ENCODE measurements around the gene MEDAG. TPM values are rescaled to one million over a fixed set of nuclear protein-coding genes. Genes with fewer than 3 reads are reported as not detected.

The MEDAG gene
- total RNA-seq, 5 donors from 2014 or later (not counting 1 experiment from before 2014, with no cell fraction given) = not detected

- ATAC-seq (replicated peaks in 1 of 4) = no peak
- Mint-ChIP-seq H3K9me3 (peaks cover 13 to 17% (median 13%) of the 10 kb centered on the region in 3 donors), H3K27me3 (peaks cover 38 to 47% of the 10 kb centered on the region in 2 donors), H3K4me1 (no peaks in the 10 kb centered on the region), H3K27ac (no peak overlapping the region), H3K36me3 (no peaks in the 10 kb centered on the region), H3K4me3 (no peak overlapping the region)
- no peaks in the 10 kb centered on the region for H3K9me3 ChIP-seq
- no peak overlapping the region for H3K4me3 ChIP-seq (ENCODE audit: control insufficient read depth in 1 of 2, extremely low read depth in 1 of 2, low read length in 1 of 2)
- no peak for DNase-seq
- H3K27me3 ChIP-seq (replicated peaks in 1 of 2; ENCODE audit: control insufficient read depth in 2 of 2, extremely low read depth in 1 of 2, insufficient read depth in 2 of 2, low read length in 1 of 2) = peaks cover 0 to 14% of the 10 kb centered on the region in 2 experiments
- ChIA-PET CTCF (no interaction called here), POLR2A (no interaction called here)
- H3K27ac ChIP-seq (ENCODE audit: low read length) = no peak overlapping the region
- H3K36me3 ChIP-seq (ENCODE audit: control insufficient read depth in 2 of 2, extremely low read depth in 1 of 2, insufficient read depth in 1 of 2, low read length in 1 of 2) = no peaks in the 10 kb centered on the region
- WGBS (ENCODE audit: insufficient coverage) = 79% methylated on average over 3 of the region's 5 CpGs
- no peaks in the 10 kb centered on the region for H3K4me1 ChIP-seq (ENCODE audit: control insufficient read depth in 1 of 2, extremely low read depth in 1 of 2, insufficient read depth in 2 of 2, low read length in 2 of 2)
Measured at GRCh38 chr13:30957258-30957943, 51.3 kb downstream of the MEDAG start.

- Histone ChIP-seq H3K27ac (ENCODE audit: low read length) (no peak overlapping the region), H3K36me3 (ENCODE audit: control insufficient read depth in 2 of 2, extremely low read depth in 1 of 2, insufficient read depth in 1 of 2, low read length in 1 of 2) (no peaks in the 10 kb centered on the region), H3K9me3 (no peaks in the 10 kb centered on the region), H3K27me3 (replicated peaks in 1 of 2; ENCODE audit: control insufficient read depth in 2 of 2, extremely low read depth in 1 of 2, insufficient read depth in 2 of 2, low read length in 1 of 2) (peaks cover 0 to 14% of the 10 kb centered on the region in 2 experiments), H3K4me3 (ENCODE audit: control insufficient read depth in 1 of 2, extremely low read depth in 1 of 2, low read length in 1 of 2) (no peak overlapping the region), H3K4me1 (ENCODE audit: control insufficient read depth in 1 of 2, extremely low read depth in 1 of 2, insufficient read depth in 2 of 2, low read length in 2 of 2) (no peaks in the 10 kb centered on the region)
- no peaks in the 10 kb centered on the region for H3K4me1 Mint-ChIP-seq
- H3K27ac Mint-ChIP-seq = no peak overlapping the region
- no peak overlapping the region for H3K4me3 Mint-ChIP-seq
- H3K36me3 Mint-ChIP-seq = no peaks in the 10 kb centered on the region
- DNase-seq (no peak), ATAC-seq (replicated peaks in 1 of 4) (no peak)
- CTCF ChIA-PET = no interaction called here
- H3K27me3 Mint-ChIP-seq = peaks cover 46 to 49% of the 10 kb centered on the region in 2 donors
- 25% methylated on average over 1 of the region's 1 CpG for WGBS (ENCODE audit: insufficient coverage)
- peaks cover 13 to 17% (median 13%) of the 10 kb centered on the region in 3 donors for H3K9me3 Mint-ChIP-seq
- POLR2A ChIA-PET = interaction anchor here in 1 of 2 donors (0.6 kb wide), 1 partner anchor 97 kb away, joined by 3 read pairs; no protein-coding TSS in a partner anchor
Measured at GRCh38 chr13:30959678-30960077, 53.6 kb downstream of the MEDAG start.

- no peak overlapping the region for H3K4me3 Mint-ChIP-seq
- WGBS (ENCODE audit: insufficient coverage) = 75% methylated on average over 5 of the region's 5 CpGs
- peaks cover 36 to 38% of the 10 kb centered on the region in 2 donors for H3K27me3 Mint-ChIP-seq
- H3K4me3 ChIP-seq (ENCODE audit: control insufficient read depth in 1 of 2, extremely low read depth in 1 of 2, low read length in 1 of 2) = no peak overlapping the region
- no peaks in the 10 kb centered on the region for H3K9me3 ChIP-seq
- ChIA-PET CTCF (no interaction called here), POLR2A (no interaction called here)
- H3K9me3 Mint-ChIP-seq = peaks cover 0 to 12% (median 6%) of the 10 kb centered on the region in 3 donors
- DNase-seq (no peak), ATAC-seq (replicated peaks in 1 of 4) (no peak)
- no peaks in the 10 kb centered on the region for H3K36me3 Mint-ChIP-seq
- no peaks in the 10 kb centered on the region for H3K36me3 ChIP-seq (ENCODE audit: control insufficient read depth in 2 of 2, extremely low read depth in 1 of 2, insufficient read depth in 1 of 2, low read length in 1 of 2)
- no peaks in the 10 kb centered on the region for H3K4me1 Mint-ChIP-seq
- no peak overlapping the region for H3K27ac ChIP-seq (ENCODE audit: low read length)
- H3K27ac Mint-ChIP-seq = no peak overlapping the region
- H3K27me3 ChIP-seq (replicated peaks in 1 of 2; ENCODE audit: control insufficient read depth in 2 of 2, extremely low read depth in 1 of 2, insufficient read depth in 2 of 2, low read length in 1 of 2) = peaks cover 0 to 10% of the 10 kb centered on the region in 2 experiments
- no peaks in the 10 kb centered on the region for H3K4me1 ChIP-seq (ENCODE audit: control insufficient read depth in 1 of 2, extremely low read depth in 1 of 2, insufficient read depth in 2 of 2, low read length in 2 of 2)
Measured at GRCh38 chr13:30963791-30964190, 57.7 kb downstream of the MEDAG start.

- peaks cover 41% of the 10 kb centered on the region in 2 donors for H3K27me3 Mint-ChIP-seq
- H3K27ac Mint-ChIP-seq = no peak overlapping the region
- DNase-seq (no peak), ATAC-seq (replicated peaks in 1 of 4) (no peak)
- Histone ChIP-seq H3K27ac (ENCODE audit: low read length) (no peak overlapping the region), H3K9me3 (no peaks in the 10 kb centered on the region), H3K27me3 (replicated peaks in 1 of 2; ENCODE audit: control insufficient read depth in 2 of 2, extremely low read depth in 1 of 2, insufficient read depth in 2 of 2, low read length in 1 of 2) (peaks cover 0 to 10% of the 10 kb centered on the region in 2 experiments), H3K36me3 (ENCODE audit: control insufficient read depth in 2 of 2, extremely low read depth in 1 of 2, insufficient read depth in 1 of 2, low read length in 1 of 2) (no peaks in the 10 kb centered on the region), H3K4me3 (ENCODE audit: control insufficient read depth in 1 of 2, extremely low read depth in 1 of 2, low read length in 1 of 2) (no peak overlapping the region), H3K4me1 (ENCODE audit: control insufficient read depth in 1 of 2, extremely low read depth in 1 of 2, insufficient read depth in 2 of 2, low read length in 2 of 2) (no peaks in the 10 kb centered on the region)
- ChIA-PET POLR2A (no interaction called here), CTCF (no interaction called here)
- H3K9me3 Mint-ChIP-seq = no peaks in the 10 kb centered on the region
- no peak overlapping the region for H3K4me3 Mint-ChIP-seq
- WGBS (ENCODE audit: insufficient coverage) = no CpG with 5 or more reads among the region's 1 CpG
- no peaks in the 10 kb centered on the region for H3K4me1 Mint-ChIP-seq
- no peaks in the 10 kb centered on the region for H3K36me3 Mint-ChIP-seq
Measured at GRCh38 chr13:30965380-30965779, 59.3 kb downstream of the MEDAG start.

GRCh38 chr13:30966101-30966500, 60.0 kb downstream of the MEDAG start:
- Histone ChIP-seq H3K9me3 (no peaks in the 10 kb centered on the region), H3K36me3 (ENCODE audit: control insufficient read depth in 2 of 2, extremely low read depth in 1 of 2, insufficient read depth in 1 of 2, low read length in 1 of 2) (no peaks in the 10 kb centered on the region), H3K4me1 (ENCODE audit: control insufficient read depth in 1 of 2, extremely low read depth in 1 of 2, insufficient read depth in 2 of 2, low read length in 2 of 2) (no peaks in the 10 kb centered on the region), H3K27ac (ENCODE audit: low read length) (no peak overlapping the region), H3K27me3 (replicated peaks in 1 of 2; ENCODE audit: control insufficient read depth in 2 of 2, extremely low read depth in 1 of 2, insufficient read depth in 2 of 2, low read length in 1 of 2) (peaks cover 0 to 13% of the 10 kb centered on the region in 2 experiments), H3K4me3 (ENCODE audit: control insufficient read depth in 1 of 2, extremely low read depth in 1 of 2, low read length in 1 of 2) (no peak overlapping the region)
- ATAC-seq (replicated peaks in 1 of 4) (no peak), DNase-seq (no peak)
- Mint-ChIP-seq H3K4me3 (no peak overlapping the region), H3K36me3 (no peaks in the 10 kb centered on the region), H3K27me3 (peaks cover 44 to 49% of the 10 kb centered on the region in 2 donors), H3K9me3 (no peaks in the 10 kb centered on the region), H3K4me1 (no peaks in the 10 kb centered on the region), H3K27ac (no peak overlapping the region)
- ChIA-PET CTCF (interaction anchor here in 1 of 2 donors (0.7 kb wide), 1 partner anchor 1161 kb away, joined by 4 read pairs; no protein-coding TSS in a partner anchor), POLR2A (interaction anchor here in 1 of 2 donors (0.6 to 0.7 kb wide), 2 partner anchors 9 to 53 kb away, joined by 3 to 7 read pairs; no protein-coding TSS in a partner anchor)
- 60% methylated on average over 2 of the region's 3 CpGs for WGBS (ENCODE audit: insufficient coverage)

- H3K9me3 Mint-ChIP-seq = no peaks in the 10 kb centered on the region
- H3K36me3 Mint-ChIP-seq = no peaks in the 10 kb centered on the region
- Histone ChIP-seq H3K4me1 (ENCODE audit: control insufficient read depth in 1 of 2, extremely low read depth in 1 of 2, insufficient read depth in 2 of 2, low read length in 2 of 2) (no peaks in the 10 kb centered on the region), H3K27ac (ENCODE audit: low read length) (no peak overlapping the region), H3K27me3 (replicated peaks in 1 of 2; ENCODE audit: control insufficient read depth in 2 of 2, extremely low read depth in 1 of 2, insufficient read depth in 2 of 2, low read length in 1 of 2) (peaks cover 0 to 14% of the 10 kb centered on the region in 2 experiments), H3K36me3 (ENCODE audit: control insufficient read depth in 2 of 2, extremely low read depth in 1 of 2, insufficient read depth in 1 of 2, low read length in 1 of 2) (no peaks in the 10 kb centered on the region), H3K4me3 (ENCODE audit: control insufficient read depth in 1 of 2, extremely low read depth in 1 of 2, low read length in 1 of 2) (no peak overlapping the region), H3K9me3 (no peaks in the 10 kb centered on the region)
- no peak for ATAC-seq (replicated peaks in 1 of 4)
- H3K27ac Mint-ChIP-seq = no peak overlapping the region
- POLR2A ChIA-PET = no interaction called here
- CTCF ChIA-PET = no interaction called here
- 67% methylated on average over 1 of the region's 2 CpGs for WGBS (ENCODE audit: insufficient coverage)
- no peak for DNase-seq
- no peak overlapping the region for H3K4me3 Mint-ChIP-seq
- no peaks in the 10 kb centered on the region for H3K4me1 Mint-ChIP-seq
- peaks cover 34 to 37% of the 10 kb centered on the region in 2 donors for H3K27me3 Mint-ChIP-seq
Measured at GRCh38 chr13:30968846-30969245, 62.8 kb downstream of the MEDAG start.
